ENCODE results near the gene TSHZ1.

The TSHZ1 gene

GRCh38 chr18:75287700-75288099, 77.1 kb downstream of the TSHZ1 start:
- Histone ChIP-seq H3K27ac (no peak overlapping the region), H3K9me3 (ENCODE audit: severe bottlenecking) (no peaks in the 10 kb centered on the region), H3K36me3 (peaks cover 8% of the 10 kb centered on the region), H3K4me3 (ENCODE audit: low read depth, low read length) (no peak overlapping the region), H3K27me3 (ENCODE audit: insufficient read depth, low read depth, severe bottlenecking) (no peaks in the 10 kb centered on the region)
- no peak for TF ChIP-seq CTCF (IDR thresholded peaks at IDR 0.05; ENCODE audit: low read depth, low read length)
- no peak for DNase-seq

- no peak for TF ChIP-seq CTCF (IDR thresholded peaks at IDR 0.05; ENCODE audit: low read depth, low read length)
- H3K9me3 ChIP-seq (ENCODE audit: severe bottlenecking), result no peaks in the 10 kb centered on the region
- peaks cover 8% of the 10 kb centered on the region for H3K36me3 ChIP-seq
- H3K27ac ChIP-seq, result no peak overlapping the region
- DNase-seq, result no peak
- no peaks in the 10 kb centered on the region for H3K27me3 ChIP-seq (ENCODE audit: insufficient read depth, low read depth, severe bottlenecking)
- no peak overlapping the region for H3K4me3 ChIP-seq (ENCODE audit: low read depth, low read length)
Observed at GRCh38 chr18:75289761-75290160, 79.2 kb downstream of the TSHZ1 start.

- H3K9me3 ChIP-seq (ENCODE audit: severe bottlenecking), result no peaks in the 10 kb centered on the region
- H3K27me3 ChIP-seq (ENCODE audit: insufficient read depth, low read depth, severe bottlenecking), result no peaks in the 10 kb centered on the region
- TF ChIP-seq CTCF (IDR thresholded peaks at IDR 0.05; ENCODE audit: low read depth, low read length), result no peak
- peaks cover 8% of the 10 kb centered on the region for H3K36me3 ChIP-seq
- DNase-seq, result no peak
- no peak overlapping the region for H3K4me3 ChIP-seq (ENCODE audit: low read depth, low read length)
- no peak overlapping the region for H3K27ac ChIP-seq
Observed at GRCh38 chr18:75290737-75291358, 80.3 kb downstream of the TSHZ1 start.

- H3K9me3 ChIP-seq (ENCODE audit: severe bottlenecking), result no peaks in the 10 kb centered on the region
- peaks cover 4% of the 10 kb centered on the region for H3K36me3 ChIP-seq
- no peak overlapping the region for H3K4me3 ChIP-seq (ENCODE audit: low read depth, low read length)
- no peak overlapping the region for H3K27ac ChIP-seq
- no peak for TF ChIP-seq CTCF (IDR thresholded peaks at IDR 0.05; ENCODE audit: low read depth, low read length)
- H3K27me3 ChIP-seq (ENCODE audit: insufficient read depth, low read depth, severe bottlenecking), result no peaks in the 10 kb centered on the region
- no peak for DNase-seq
Observed at GRCh38 chr18:75291460-75291859, 80.9 kb downstream of the TSHZ1 start.

GRCh38 chr18:75293591-75293990, 83.0 kb downstream of the TSHZ1 start:
- no peaks in the 10 kb centered on the region for H3K27me3 ChIP-seq (ENCODE audit: insufficient read depth, low read depth, severe bottlenecking)
- no peak for TF ChIP-seq CTCF (IDR thresholded peaks at IDR 0.05; ENCODE audit: low read depth, low read length)
- no peak for DNase-seq
- no peak overlapping the region for H3K4me3 ChIP-seq (ENCODE audit: low read depth, low read length)
- no peaks in the 10 kb centered on the region for H3K9me3 ChIP-seq (ENCODE audit: severe bottlenecking)
- no peak overlapping the region for H3K27ac ChIP-seq
- no peaks in the 10 kb centered on the region for H3K36me3 ChIP-seq

- no peak for TF ChIP-seq CTCF (IDR thresholded peaks at IDR 0.05; ENCODE audit: low read depth, low read length)
- Histone ChIP-seq H3K27ac (no peak overlapping the region), H3K9me3 (ENCODE audit: severe bottlenecking) (no peaks in the 10 kb centered on the region), H3K27me3 (ENCODE audit: insufficient read depth, low read depth, severe bottlenecking) (no peaks in the 10 kb centered on the region), H3K4me3 (ENCODE audit: low read depth, low read length) (no peak overlapping the region), H3K36me3 (no peaks in the 10 kb centered on the region)
- DNase-seq, result no peak
Observed at GRCh38 chr18:75297731-75298130, 87.1 kb downstream of the TSHZ1 start.

Data from WERI-Rb-1 (cell line).